HG02798 (cell line): ENCODE results near the gene TBX1.

Experiments used
- ATAC-seq: cut with Tn5 transposase; IDR thresholded peaks from one replicate; pipeline ENCODE4 v1.9.1; 2021; ENCODE audit warnings: mild to moderate bottlenecking; ENCODE audit not compliant: unreplicated experiment, poor library complexity

Gene TBX1

GRCh38 chr22:19797086-19798002 lies 36.8 kb downstream of the TBX1 start:
- no peak for ATAC-seq

- no peak for ATAC-seq
These were observed 37.6 kb downstream of the TBX1 start for GRCh38 chr22:19798003-19798665.

- no peak for ATAC-seq
These were observed 38.3 kb downstream of the TBX1 start for GRCh38 chr22:19798891-19799293.

- ATAC-seq, result no peak
These were observed 39.0 kb downstream of the TBX1 start for GRCh38 chr22:19799322-19800190.

- ATAC-seq, result no peak
These were observed 39.7 kb downstream of the TBX1 start for GRCh38 chr22:19800306-19800705.

- ATAC-seq, result no peak
These were observed 40.2 kb downstream of the TBX1 start for GRCh38 chr22:19800761-19801244.

- ATAC-seq, result no peak
These were observed 40.9 kb downstream of the TBX1 start for GRCh38 chr22:19801340-19802000.

- ATAC-seq, result no peak
These were observed 41.7 kb downstream of the TBX1 start for GRCh38 chr22:19802001-19802893.

GRCh38 chr22:19802894-19803735 lies 42.5 kb downstream of the TBX1 start:
- ATAC-seq, result no peak

- ATAC-seq, result no peak
These were observed 43.2 kb downstream of the TBX1 start for GRCh38 chr22:19803736-19804267.

- no peak for ATAC-seq
These were observed 45.2 kb downstream of the TBX1 start for GRCh38 chr22:19805821-19806212.

GRCh38 chr22:19806213-19807160 lies 45.9 kb downstream of the TBX1 start:
- ATAC-seq, result no peak

GRCh38 chr22:19807161-19807913 lies 46.8 kb downstream of the TBX1 start:
- no peak for ATAC-seq

GRCh38 chr22:19807914-19808872 lies 47.6 kb downstream of the TBX1 start:
- ATAC-seq, result no peak

- ATAC-seq, result no peak
These were observed 48.4 kb downstream of the TBX1 start for GRCh38 chr22:19808873-19809478.
